ENCODE measurements around the gene MIER2.
"Not testable (repeated sequence)": the region's sequence is repeated elsewhere in the genome, so short reads cannot be mapped to it uniquely, and the experiment has no call there.

MIER2 gene

GRCh38 chr19:281156-281853 lies 63.3 kb downstream of the MIER2 start:
- no peak for DNase-seq

GRCh38 chr19:280541-281009 lies 64.0 kb downstream of the MIER2 start:
- DNase-seq, result no peak

GRCh38 chr19:279656-280055 lies 64.9 kb downstream of the MIER2 start:
- no peak for DNase-seq

GRCh38 chr19:279231-279630 lies 65.4 kb downstream of the MIER2 start:
- no peak for DNase-seq

GRCh38 chr19:277581-278165 lies 66.9 kb downstream of the MIER2 start:
- no peak for DNase-seq

GRCh38 chr19:277131-277530 lies 67.5 kb downstream of the MIER2 start:
- DNase-seq, result no peak

GRCh38 chr19:275958-276646 lies 68.5 kb downstream of the MIER2 start:
- DNase-seq, result no peak

- no peak for DNase-seq
Observed at GRCh38 chr19:275000-275399, 69.6 kb downstream of the MIER2 start.

- DNase-seq, result no peak
Observed at GRCh38 chr19:273393-273792, 71.2 kb downstream of the MIER2 start.

- DNase-seq, result no peak
Observed at GRCh38 chr19:271856-272255, 72.7 kb downstream of the MIER2 start.

GRCh38 chr19:270766-271318 lies 73.8 kb downstream of the MIER2 start:
- DNase-seq, result not testable (repeated sequence)

- no peak for DNase-seq
Observed at GRCh38 chr19:269241-269640, 75.4 kb downstream of the MIER2 start.

GRCh38 chr19:262125-262524 lies 82.5 kb downstream of the MIER2 start:
- DNase-seq, result no peak

- not testable (repeated sequence) for DNase-seq
Observed at GRCh38 chr19:256804-257203, 87.8 kb downstream of the MIER2 start.

Data from CD4-positive, alpha-beta T cell treated with Interferon gamma for 1 hour (primary cell).